ENCODE results near the gene CTTN.

The CTTN gene

GRCh38 chr11:70435765-70436500, 37.6 kb downstream of the CTTN start:
- no CpG with 5 or more reads among the region's 24 CpGs for WGBS (ENCODE audit: extremely low coverage, insufficient coverage, low lambda C conversion rate)
- H3K36me3 ChIP-seq (ENCODE audit: control insufficient read depth, insufficient read depth, low read length) = peaks cover 24% of the 10 kb centered on the region

GRCh38 chr11:70436501-70436860, 38.2 kb downstream of the CTTN start:
- Histone ChIP-seq H3K4me2 (ENCODE audit: low read length) (no peak overlapping the region), H3K79me1 (ENCODE audit: low read length) (no peaks in the 10 kb centered on the region), H3K4me1 (ENCODE audit: control insufficient read depth, low read depth, low read length) (no peaks in the 10 kb centered on the region), H4K5ac (ENCODE audit: low read length) (no peak overlapping the region), H3K27me3 (ENCODE audit: insufficient read depth, low read length, poor library complexity) (no peaks in the 10 kb centered on the region), H2BK5ac (ENCODE audit: low read length) (no peak overlapping the region), H2BK120ac (ENCODE audit: low read depth, low read length) (no peak overlapping the region), H3K56ac (ENCODE audit: low read length) (no peak overlapping the region), H3K36me3 (ENCODE audit: control insufficient read depth, insufficient read depth, low read length) (peaks cover 23% of the 10 kb centered on the region), H3K4me3 (ENCODE audit: low read length) (no peak overlapping the region), H3K18ac (ENCODE audit: low read length) (no peak overlapping the region), H4K8ac (ENCODE audit: low read depth, low read length) (no peak overlapping the region), H2AK5ac (ENCODE audit: low read length) (no peak overlapping the region), H3K27ac (ENCODE audit: low read depth, low read length) (no peak overlapping the region), H3K23ac (ENCODE audit: low read length) (no peak overlapping the region), H3K79me2 (ENCODE audit: control insufficient read depth, insufficient read depth, low read length) (no peaks in the 10 kb centered on the region), H3K9ac (ENCODE audit: low read length) (no peak overlapping the region), H3K4ac (ENCODE audit: low read depth, low read length) (no peak overlapping the region), H2BK15ac (replicated peaks; ENCODE audit: low read depth) (no peak overlapping the region)
- no peak for DNase-seq
- no CpG with 5 or more reads among the region's 15 CpGs for WGBS (ENCODE audit: extremely low coverage, insufficient coverage, low lambda C conversion rate)

More at GRCh38 chr11:70435765-70436500, 37.6 kb downstream of the CTTN start:
- H3K4ac ChIP-seq (ENCODE audit: low read depth, low read length) = no peak overlapping the region
- H3K4me3 ChIP-seq (ENCODE audit: low read length) = no peak overlapping the region
- H3K4me1 ChIP-seq (ENCODE audit: control insufficient read depth, low read depth, low read length) = no peaks in the 10 kb centered on the region
- no peak overlapping the region for H4K8ac ChIP-seq (ENCODE audit: low read depth, low read length)
- no peaks in the 10 kb centered on the region for H3K79me2 ChIP-seq (ENCODE audit: control insufficient read depth, insufficient read depth, low read length)
- H3K79me1 ChIP-seq (ENCODE audit: low read length) = no peaks in the 10 kb centered on the region
- H3K27me3 ChIP-seq (ENCODE audit: insufficient read depth, low read length, poor library complexity) = no peaks in the 10 kb centered on the region
- no peak overlapping the region for H3K4me2 ChIP-seq (ENCODE audit: low read length)
- H3K27ac ChIP-seq (ENCODE audit: low read depth, low read length) = no peak overlapping the region
- H3K56ac ChIP-seq (ENCODE audit: low read length) = no peak overlapping the region
- no peak overlapping the region for H2BK5ac ChIP-seq (ENCODE audit: low read length)
- H2BK15ac ChIP-seq (replicated peaks; ENCODE audit: low read depth) = no peak overlapping the region
- H3K9ac ChIP-seq (ENCODE audit: low read length) = no peak overlapping the region
- H2AK5ac ChIP-seq (ENCODE audit: low read length) = no peak overlapping the region
- no peak overlapping the region for H4K5ac ChIP-seq (ENCODE audit: low read length)
- no peak overlapping the region for H3K18ac ChIP-seq (ENCODE audit: low read length)
- H3K23ac ChIP-seq (ENCODE audit: low read length) = no peak overlapping the region
- no peak for DNase-seq
- H2BK120ac ChIP-seq (ENCODE audit: low read depth, low read length) = no peak overlapping the region

- Histone ChIP-seq H3K4me1 (ENCODE audit: control insufficient read depth, low read depth, low read length) (no peaks in the 10 kb centered on the region), H2BK15ac (replicated peaks; ENCODE audit: low read depth) (no peak overlapping the region), H3K79me1 (ENCODE audit: low read length) (no peaks in the 10 kb centered on the region), H3K18ac (ENCODE audit: low read length) (no peak overlapping the region), H4K5ac (ENCODE audit: low read length) (no peak overlapping the region), H2BK120ac (ENCODE audit: low read depth, low read length) (no peak overlapping the region), H3K9ac (ENCODE audit: low read length) (no peak overlapping the region), H3K4ac (ENCODE audit: low read depth, low read length) (no peak overlapping the region), H3K36me3 (ENCODE audit: control insufficient read depth, insufficient read depth, low read length) (peaks cover 21% of the 10 kb centered on the region), H3K4me2 (ENCODE audit: low read length) (no peak overlapping the region), H3K4me3 (ENCODE audit: low read length) (no peak overlapping the region), H2BK5ac (ENCODE audit: low read length) (no peak overlapping the region), H2AK5ac (ENCODE audit: low read length) (no peak overlapping the region), H4K8ac (ENCODE audit: low read depth, low read length) (no peak overlapping the region), H3K79me2 (ENCODE audit: control insufficient read depth, insufficient read depth, low read length) (no peaks in the 10 kb centered on the region), H3K56ac (ENCODE audit: low read length) (no peak overlapping the region), H3K27me3 (ENCODE audit: insufficient read depth, low read length, poor library complexity) (no peaks in the 10 kb centered on the region), H3K23ac (ENCODE audit: low read length) (no peak overlapping the region), H3K27ac (ENCODE audit: low read depth, low read length) (no peak overlapping the region)
- no peak for DNase-seq
- whole genome bisulfite sequencing (ENCODE audit: extremely low coverage, insufficient coverage, low lambda C conversion rate) = no CpG with 5 or more reads among the region's 18 CpGs
Observed at GRCh38 chr11:70437111-70437784, 38.9 kb downstream of the CTTN start.

- no peak overlapping the region for H2BK5ac ChIP-seq (ENCODE audit: low read length)
Observed at GRCh38 chr11:70440206-70440605, 41.9 kb downstream of the CTTN start.

GRCh38 chr11:70443773-70444030, 45.4 kb downstream of the CTTN start:
- no peak overlapping the region for H2BK15ac ChIP-seq (replicated peaks; ENCODE audit: low read depth)

More at GRCh38 chr11:70440206-70440605, 41.9 kb downstream of the CTTN start:
- no peaks in the 10 kb centered on the region for H3K79me2 ChIP-seq (ENCODE audit: control insufficient read depth, insufficient read depth, low read length)
- H3K18ac ChIP-seq (ENCODE audit: low read length) = no peak overlapping the region
- no peak overlapping the region for H3K23ac ChIP-seq (ENCODE audit: low read length)
- no peak overlapping the region for H2AK5ac ChIP-seq (ENCODE audit: low read length)
- no peak overlapping the region for H3K27ac ChIP-seq (ENCODE audit: low read depth, low read length)
- peaks cover 8% of the 10 kb centered on the region for H3K36me3 ChIP-seq (ENCODE audit: control insufficient read depth, insufficient read depth, low read length)
- no peak overlapping the region for H4K8ac ChIP-seq (ENCODE audit: low read depth, low read length)
- H3K4me1 ChIP-seq (ENCODE audit: control insufficient read depth, low read depth, low read length) = no peaks in the 10 kb centered on the region
- no peaks in the 10 kb centered on the region for H3K27me3 ChIP-seq (ENCODE audit: insufficient read depth, low read length, poor library complexity)
- no peak overlapping the region for H4K5ac ChIP-seq (ENCODE audit: low read length)
- peak; percentile 19 for DNase-seq
- H3K4ac ChIP-seq (ENCODE audit: low read depth, low read length) = no peak overlapping the region
- H3K56ac ChIP-seq (ENCODE audit: low read length) = no peak overlapping the region
- no peaks in the 10 kb centered on the region for H3K79me1 ChIP-seq (ENCODE audit: low read length)
- WGBS (ENCODE audit: extremely low coverage, insufficient coverage, low lambda C conversion rate) = no CpG with 5 or more reads among the region's 6 CpGs
- H3K4me3 ChIP-seq (ENCODE audit: low read length) = no peak overlapping the region
- no peak overlapping the region for H2BK15ac ChIP-seq (replicated peaks; ENCODE audit: low read depth)
- no peak overlapping the region for H3K4me2 ChIP-seq (ENCODE audit: low read length)
- H3K9ac ChIP-seq (ENCODE audit: low read length) = no peak overlapping the region
- no peak overlapping the region for H2BK120ac ChIP-seq (ENCODE audit: low read depth, low read length)

GRCh38 chr11:70445091-70445490, 46.8 kb downstream of the CTTN start:
- Histone ChIP-seq H2AK5ac (ENCODE audit: low read length) (no peak overlapping the region), H2BK5ac (ENCODE audit: low read length) (no peak overlapping the region), H4K5ac (ENCODE audit: low read length) (no peak overlapping the region), H3K18ac (ENCODE audit: low read length) (no peak overlapping the region), H2BK120ac (ENCODE audit: low read depth, low read length) (no peak overlapping the region), H3K23ac (ENCODE audit: low read length) (no peak overlapping the region), H3K79me2 (ENCODE audit: control insufficient read depth, insufficient read depth, low read length) (no peaks in the 10 kb centered on the region), H3K4me3 (ENCODE audit: low read length) (no peak overlapping the region), H4K8ac (ENCODE audit: low read depth, low read length) (no peak overlapping the region), H3K4ac (ENCODE audit: low read depth, low read length) (no peak overlapping the region), H3K4me1 (ENCODE audit: control insufficient read depth, low read depth, low read length) (no peaks in the 10 kb centered on the region), H3K4me2 (ENCODE audit: low read length) (no peak overlapping the region), H3K79me1 (ENCODE audit: low read length) (no peaks in the 10 kb centered on the region), H2BK15ac (replicated peaks; ENCODE audit: low read depth) (no peak overlapping the region), H3K27me3 (ENCODE audit: insufficient read depth, low read length, poor library complexity) (no peaks in the 10 kb centered on the region), H3K56ac (ENCODE audit: low read length) (no peak overlapping the region), H3K36me3 (ENCODE audit: control insufficient read depth, insufficient read depth, low read length) (no peaks in the 10 kb centered on the region), H3K9ac (ENCODE audit: low read length) (no peak overlapping the region), H3K27ac (ENCODE audit: low read depth, low read length) (no peak overlapping the region)
- no peak for DNase-seq
- no CpG with 5 or more reads among the region's 11 CpGs for WGBS (ENCODE audit: extremely low coverage, insufficient coverage, low lambda C conversion rate)

More at GRCh38 chr11:70443773-70444030, 45.4 kb downstream of the CTTN start:
- H3K4me2 ChIP-seq (ENCODE audit: low read length) = no peak overlapping the region
- H3K4ac ChIP-seq (ENCODE audit: low read depth, low read length) = no peak overlapping the region
- H3K27me3 ChIP-seq (ENCODE audit: insufficient read depth, low read length, poor library complexity) = no peaks in the 10 kb centered on the region
- no peak overlapping the region for H3K4me3 ChIP-seq (ENCODE audit: low read length)
- H3K79me2 ChIP-seq (ENCODE audit: control insufficient read depth, insufficient read depth, low read length) = no peaks in the 10 kb centered on the region
- H2BK120ac ChIP-seq (ENCODE audit: low read depth, low read length) = no peak overlapping the region
- WGBS (ENCODE audit: extremely low coverage, insufficient coverage, low lambda C conversion rate) = no CpG with 5 or more reads among the region's 11 CpGs
- H3K23ac ChIP-seq (ENCODE audit: low read length) = no peak overlapping the region
- H4K5ac ChIP-seq (ENCODE audit: low read length) = no peak overlapping the region
- DNase-seq = no peak
- no peak overlapping the region for H3K27ac ChIP-seq (ENCODE audit: low read depth, low read length)
- H2BK5ac ChIP-seq (ENCODE audit: low read length) = no peak overlapping the region
- H3K56ac ChIP-seq (ENCODE audit: low read length) = no peak overlapping the region
- H3K18ac ChIP-seq (ENCODE audit: low read length) = no peak overlapping the region
- no peak overlapping the region for H3K9ac ChIP-seq (ENCODE audit: low read length)
- no peaks in the 10 kb centered on the region for H3K36me3 ChIP-seq (ENCODE audit: control insufficient read depth, insufficient read depth, low read length)
- H3K79me1 ChIP-seq (ENCODE audit: low read length) = no peaks in the 10 kb centered on the region
- no peak overlapping the region for H4K8ac ChIP-seq (ENCODE audit: low read depth, low read length)
- no peak overlapping the region for H2AK5ac ChIP-seq (ENCODE audit: low read length)
- H3K4me1 ChIP-seq (ENCODE audit: control insufficient read depth, low read depth, low read length) = no peaks in the 10 kb centered on the region
